Fibroblast of lung (primary cell): ENCODE results near the gene FAM193B. TPM values are rescaled to one million over a fixed set of nuclear protein-coding genes. Genes with fewer than 3 reads are reported as not detected.

Source experiments
- DNase-seq, 2 donors: peaks; one replicate each; pipeline versions ENCODE4 v3.0.0 to v3.0.0-alpha.2; 2010; ENCODE audit warnings: low read depth in 2 of 2
- H2AFZ ChIP-seq: 2 replicates; pipeline ENCODE4 v1.5.1; 2012; ENCODE audit warnings: low read length, control low read depth, inconsistent platforms
- H3K27ac ChIP-seq: 2 replicates; pipeline ENCODE4 v1.5.1; 2011; ENCODE audit warnings: low read length, control low read depth; ENCODE audit not compliant: insufficient read depth
- H3K27me3 ChIP-seq: 2 replicates; pipeline ENCODE4 v1.5.1; 2011; ENCODE audit warnings: mild to moderate bottlenecking, low read length; ENCODE audit not compliant: control insufficient read depth, insufficient read depth
- H3K36me3 ChIP-seq: 2 replicates; pipeline ENCODE4 v1.5.1; 2011; ENCODE audit warnings: low read length; ENCODE audit not compliant: control insufficient read depth, insufficient read depth
- H3K4me1 ChIP-seq: 2 replicates; pipeline ENCODE4 v1.5.1; 2011; ENCODE audit warnings: low read length; ENCODE audit not compliant: control insufficient read depth, insufficient read depth; ENCODE audit errors: extremely low read depth
- H3K4me2 ChIP-seq: 2 replicates; pipeline ENCODE4 v1.5.1; 2011; ENCODE audit warnings: low read length, control low read depth; ENCODE audit not compliant: insufficient read depth; ENCODE audit errors: extremely low read depth
- H3K4me3 ChIP-seq, 4 experiments: fragments of 200-600 bp in 1 of 4; sonication (generic) in 1 of 4; replicated peaks in 1 of 4; 2 replicates each; pipeline ENCODE4 v1.5.1; 2011 to 2016; ENCODE audit warnings: low read length in 4 of 4, low read depth in 3 of 4, mild to moderate bottlenecking in 3 of 4, control low read depth in 2 of 4, inconsistent platforms in 1 of 4, mixed read lengths in 1 of 4; ENCODE audit not compliant: insufficient read depth in 1 of 4; ENCODE audit errors: control extremely low read depth in 1 of 4
- H3K79me2 ChIP-seq: 2 replicates; pipeline ENCODE4 v1.5.1; 2012; ENCODE audit warnings: mild to moderate bottlenecking, low read length, inconsistent platforms; ENCODE audit not compliant: control insufficient read depth, insufficient read depth
- H3K9ac ChIP-seq: 2 replicates; pipeline ENCODE4 v1.5.1; 2011; ENCODE audit warnings: mild to moderate bottlenecking, low read length, control low read depth; ENCODE audit not compliant: insufficient read depth
- H3K9me3 ChIP-seq: 2 replicates; pipeline ENCODE4 v1.5.1; 2012; ENCODE audit warnings: low read depth, low read length; ENCODE audit not compliant: control insufficient read depth, insufficient read depth
- H4K20me1 ChIP-seq: 2 replicates; pipeline ENCODE4 v1.5.1; 2011; ENCODE audit warnings: low read length; ENCODE audit not compliant: control insufficient read depth, insufficient read depth; ENCODE audit errors: extremely low read depth
- CTCF ChIP-seq, 2 donors: IDR thresholded peaks in 1 of 2; conservative IDR thresholded peaks in 1 of 2; 1 replicate in 1 of 2; 2 replicates in 1 of 2; pipeline ENCODE4 v1.5.1; 2011 to 2012; ENCODE audit warnings: low read length in 2 of 2, control low read depth in 1 of 2, inconsistent platforms in 1 of 2, low read depth in 1 of 2, mild to moderate bottlenecking in 1 of 2
- EZH2 ChIP-seq: IDR thresholded peaks from 2 replicates; pipeline ENCODE4 v1.5.1; 2012; ENCODE audit warnings: low read length, control low read depth, mild to moderate bottlenecking; ENCODE audit errors: missing control alignments
- polyA plus RNA-seq, 2 donors: library from polyadenylated mRNA; depleted of rRNA in 1 of 2; stranded (reverse) in 1 of 2; unstranded in 1 of 2; fragments of >200 nt; gene quantifications; 2 replicates each; pipeline ENCODE4 v1.2.1, GENCODE V29; 2011 to 2012; ENCODE audit warnings: missing spikeins in 1 of 2
- total RNA-seq: library from RNA; depleted of rRNA; stranded (reverse); fragments of >200 nt; gene quantifications from 2 replicates; pipeline ENCODE4 v1.2.1, GENCODE V29; 2014

FAM193B gene
- total and polyA plus RNA-seq, 2 donors (not counting 1 experiment from before 2014, with no cell fraction given): 27.9 to 28.4 TPM

GRCh38 chr5:177514541-177514940, 39.8 kb downstream of the FAM193B start:
- Histone ChIP-seq H3K4me2 (no peak overlapping the region), H3K4me1 (peaks cover 9% of the 10 kb centered on the region), H3K9ac (no peak overlapping the region), H3K27ac (no peak overlapping the region), H3K4me3 (no peak overlapping the region), H3K27me3 (no peaks in the 10 kb centered on the region), H3K79me2 (peaks cover 24% of the 10 kb centered on the region), H2AFZ (no peak overlapping the region), H4K20me1 (no peaks in the 10 kb centered on the region), H3K36me3 (peaks cover 38% of the 10 kb centered on the region), H3K9me3 (no peaks in the 10 kb centered on the region)
- TF ChIP-seq EZH2: no peak
- TF ChIP-seq CTCF (conservative IDR thresholded peaks at IDR 0.05 in 1 of 2, IDR thresholded peaks at IDR 0.05 in 1 of 2; ENCODE audit: low read depth in 1 of 2, low read length in 2 of 2): no peak
- no peak for DNase-seq

GRCh38 chr5:177513500-177513899, 40.9 kb downstream of the FAM193B start:
- Histone ChIP-seq H3K9me3 (no peaks in the 10 kb centered on the region), H3K27me3 (no peaks in the 10 kb centered on the region), H3K9ac (no peak overlapping the region), H3K4me2 (no peak overlapping the region), H2AFZ (no peak overlapping the region), H3K36me3 (peaks cover 36% of the 10 kb centered on the region), H4K20me1 (no peaks in the 10 kb centered on the region), H3K79me2 (peaks cover 21% of the 10 kb centered on the region), H3K4me1 (peaks cover 4% of the 10 kb centered on the region), H3K4me3 (no peak overlapping the region), H3K27ac (no peak overlapping the region)
- DNase-seq: no peak
- no peak for TF ChIP-seq CTCF (conservative IDR thresholded peaks at IDR 0.05 in 1 of 2, IDR thresholded peaks at IDR 0.05 in 1 of 2; ENCODE audit: low read depth in 1 of 2, low read length in 2 of 2)
- no peak for TF ChIP-seq EZH2

- H3K9ac ChIP-seq: no peak overlapping the region
- H3K4me3 ChIP-seq: no peak overlapping the region
- peaks cover 40% of the 10 kb centered on the region for H3K36me3 ChIP-seq
- no peak for DNase-seq
- no peaks in the 10 kb centered on the region for H3K27me3 ChIP-seq
- H2AFZ ChIP-seq: no peak overlapping the region
- H3K27ac ChIP-seq: no peak overlapping the region
- H4K20me1 ChIP-seq: no peaks in the 10 kb centered on the region
- H3K9me3 ChIP-seq: no peaks in the 10 kb centered on the region
- no peak overlapping the region for H3K4me2 ChIP-seq
- H3K4me1 ChIP-seq: peaks cover 4% of the 10 kb centered on the region
- peaks cover 21% of the 10 kb centered on the region for H3K79me2 ChIP-seq
- TF ChIP-seq EZH2 (no peak), CTCF (conservative IDR thresholded peaks at IDR 0.05 in 1 of 2, IDR thresholded peaks at IDR 0.05 in 1 of 2; ENCODE audit: low read depth in 1 of 2, low read length in 2 of 2) (no peak)
Observed at GRCh38 chr5:177512736-177513380, 41.5 kb downstream of the FAM193B start.
